Neural cell (in vitro differentiated cells): ENCODE results near the gene ANKS1A.

ENCODE experiments used
- CTCF ChIP-seq: fragments of 450-650 bp; IDR thresholded peaks from 2 replicates; pipeline ENCODE4 v1.5.1; 2014; ENCODE audit warnings: antibody characterized with exemption, mild to moderate bottlenecking, moderate library complexity; ENCODE audit not compliant: poor library complexity, severe bottlenecking
- EZH2 ChIP-seq: fragments of 200-600, 300-800 bp; shearing (Covaris generic), sonication (generic); IDR thresholded peaks from 2 replicates; pipeline ENCODE4 v1.6.1; 2014; ENCODE audit warnings: antibody characterized with exemption, low read length, borderline replicate concordance, mild to moderate bottlenecking; ENCODE audit not compliant: insufficient read depth, poor library complexity, severe bottlenecking
- POLR2AphosphoS5 ChIP-seq: IDR thresholded peaks from 2 replicates; pipeline ENCODE4 v1.6.1; 2012
- REST ChIP-seq: IDR thresholded peaks from 2 replicates; pipeline ENCODE4 v1.6.1; 2012; ENCODE audit warnings: borderline replicate concordance
- SMC3 ChIP-seq: fragments of 450-650 bp; conservative IDR thresholded peaks from 2 replicates; pipeline ENCODE4 v1.6.1; 2014; ENCODE audit warnings: antibody characterized with exemption, mild to moderate bottlenecking, moderate library complexity; ENCODE audit not compliant: poor library complexity
- TAF1 ChIP-seq: IDR thresholded peaks from 2 replicates; pipeline ENCODE4 v1.6.1; 2012; ENCODE audit warnings: low read depth

- no peak for TF ChIP-seq CTCF
- no peak for TF ChIP-seq EZH2
- no peak for TF ChIP-seq POLR2AphosphoS5
- no peak for TF ChIP-seq REST
- TF ChIP-seq TAF1 = no peak
- TF ChIP-seq SMC3 = no peak
Observed at GRCh38 chr6:35086636-35087360, 197.7 kb downstream of the ANKS1A start.
